HG03280 (cell line): ENCODE results near the gene GOLGA6C.
A peak's percentile ranks its signal among the peaks of the same experiment; 100 is the strongest.
"Not testable (repeated sequence)": the region's sequence is repeated elsewhere in the genome, so short reads cannot be mapped to it uniquely, and the experiment has no call there.

Experiments used
- ATAC-seq: cut with Tn5 transposase; IDR thresholded peaks from one replicate; pipeline ENCODE4 v1.9.1; 2021; ENCODE audit warnings: mild to moderate bottlenecking, moderate library complexity; ENCODE audit not compliant: unreplicated experiment

Gene GOLGA6C

GRCh38 chr15:75252285-75252684 is 5.8 kb upstream of the GOLGA6C start:
- ATAC-seq = not testable (repeated sequence)

GRCh38 chr15:75258620-75259343 is 648 bp downstream of the GOLGA6C start:
- ATAC-seq = not testable (repeated sequence)

DNA sequence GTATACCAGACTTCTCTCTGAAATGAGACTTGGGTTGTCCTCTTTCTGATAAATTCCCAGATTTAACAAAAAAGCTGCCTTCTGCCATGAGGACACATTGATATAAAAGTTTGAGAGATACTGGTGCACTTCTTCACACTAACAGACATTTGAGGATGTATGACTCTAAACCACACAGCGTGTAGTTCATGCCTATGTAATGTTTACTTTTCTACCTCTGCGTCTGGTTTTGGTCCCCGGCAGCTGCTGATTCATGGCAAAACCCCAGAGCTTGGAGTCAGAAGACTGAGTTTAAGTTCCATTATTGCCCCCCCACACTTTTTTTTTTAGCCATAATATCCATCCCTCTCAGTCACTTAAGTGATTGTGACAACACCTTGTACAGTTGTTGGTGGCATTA is 1.7 kb downstream of the GOLGA6C start:
- ATAC-seq = not testable (repeated sequence)

DNA sequence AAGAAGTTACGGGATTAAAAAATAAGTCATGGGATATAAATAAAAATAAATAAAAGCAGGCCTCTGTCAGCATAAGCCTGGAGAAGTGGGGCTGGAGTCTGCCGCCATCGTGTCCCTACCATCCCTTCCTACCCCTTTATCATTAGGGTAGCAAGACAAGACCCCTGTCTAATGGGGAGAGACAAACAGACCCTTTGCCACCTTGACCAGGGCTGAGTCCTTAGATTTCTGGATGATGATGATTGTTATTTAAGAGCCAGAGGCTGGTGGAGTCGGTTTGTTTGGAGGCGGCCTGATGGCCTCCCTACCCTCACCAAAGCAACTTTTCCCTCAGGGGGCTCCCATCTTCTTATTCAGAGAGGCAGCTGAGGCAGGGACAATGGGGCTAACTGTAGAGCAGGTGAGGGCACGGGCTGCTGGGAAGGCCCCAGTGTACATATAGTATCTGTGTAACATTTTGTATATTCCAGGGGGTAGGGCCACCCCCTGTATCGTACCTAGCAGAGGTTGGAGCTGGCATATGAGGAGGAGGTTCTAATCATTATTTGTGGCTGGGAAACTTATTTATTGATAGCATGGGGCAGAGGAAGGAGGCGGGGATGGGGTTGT is 15.7 kb downstream of the GOLGA6C start:
- not testable (repeated sequence) for ATAC-seq

DNA sequence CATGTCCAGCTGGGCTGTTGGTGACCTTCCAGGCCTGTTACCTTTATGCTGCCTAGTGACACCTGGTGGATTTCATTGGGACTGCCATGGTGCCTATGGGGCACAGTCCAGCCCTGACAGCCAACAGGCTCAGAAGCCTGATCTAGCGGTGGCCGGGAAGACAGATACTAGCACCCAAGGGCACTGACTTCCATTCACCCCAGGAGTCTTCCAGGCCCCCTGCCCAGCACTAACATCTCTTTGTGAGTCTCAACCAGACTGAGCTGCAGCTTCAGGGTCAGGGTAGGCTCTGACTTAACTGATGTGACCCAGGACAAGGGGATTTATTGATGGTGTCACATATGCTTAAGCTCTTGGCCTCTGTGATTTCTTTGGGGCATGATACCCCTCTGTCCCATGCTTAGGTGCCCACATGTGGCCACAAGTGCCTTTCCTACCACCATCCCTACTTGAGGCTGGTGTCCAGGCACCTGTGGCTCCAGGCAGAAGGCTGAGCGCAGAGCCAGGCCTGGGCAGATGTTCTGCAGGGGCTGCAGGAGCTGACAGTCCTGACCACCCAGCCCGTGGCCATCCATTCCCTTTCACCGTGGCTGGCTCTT is 16.5 kb downstream of the GOLGA6C start:
- ATAC-seq = peak; percentile 94

GRCh38 chr15:75275617-75276016 is 17.5 kb downstream of the GOLGA6C start:
- ATAC-seq = not testable (repeated sequence)

DNA sequence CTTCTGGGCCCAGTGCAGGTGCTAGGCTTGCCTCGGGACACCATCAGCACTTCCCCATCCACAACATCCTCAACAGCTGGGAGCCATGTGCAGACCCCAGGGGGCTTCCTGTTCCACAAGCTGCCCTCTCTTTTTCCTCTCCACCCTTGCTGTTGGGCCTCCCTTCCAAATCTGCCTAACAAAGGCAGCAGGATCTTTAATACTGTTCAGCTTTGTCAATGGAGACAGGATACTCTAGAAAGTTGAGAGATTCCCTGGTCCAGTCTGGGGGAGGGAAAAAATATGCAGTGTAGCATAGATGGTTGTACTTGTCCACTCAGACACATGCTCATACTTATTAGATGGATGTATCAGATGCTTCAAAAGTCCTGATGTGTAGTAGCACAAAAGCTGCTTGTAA is 20.4 kb downstream of the GOLGA6C start:
- ATAC-seq = not testable (repeated sequence)

DNA sequence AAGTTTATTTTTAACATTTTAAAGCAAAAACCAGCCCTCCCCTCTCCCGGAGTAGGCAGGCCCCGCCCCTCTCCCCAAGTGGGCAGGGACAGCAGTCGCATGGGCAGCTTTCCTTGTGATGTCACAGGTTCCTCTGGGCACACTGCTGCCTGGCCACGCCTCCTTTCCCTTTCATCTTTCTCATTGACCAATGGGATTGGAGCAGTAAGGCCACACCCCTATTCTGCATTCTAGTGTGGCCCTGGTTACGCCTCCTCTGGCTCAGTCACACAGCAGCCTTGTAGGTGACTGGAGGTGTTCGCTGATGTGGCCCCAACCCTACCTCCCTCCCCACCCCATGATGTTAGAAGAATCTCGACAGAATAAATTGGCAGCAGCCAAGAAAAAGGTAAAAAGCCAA is 24.4 kb downstream of the GOLGA6C start, which contains the start of gene GOLGA6D:
Gene GOLGA6D, plus strand, starts transcription at position 264 of the 400 bp plus-strand sequence. Its CDS starts 41 bp downstream, at position 305.
- ATAC-seq = not testable (repeated sequence)

DNA sequence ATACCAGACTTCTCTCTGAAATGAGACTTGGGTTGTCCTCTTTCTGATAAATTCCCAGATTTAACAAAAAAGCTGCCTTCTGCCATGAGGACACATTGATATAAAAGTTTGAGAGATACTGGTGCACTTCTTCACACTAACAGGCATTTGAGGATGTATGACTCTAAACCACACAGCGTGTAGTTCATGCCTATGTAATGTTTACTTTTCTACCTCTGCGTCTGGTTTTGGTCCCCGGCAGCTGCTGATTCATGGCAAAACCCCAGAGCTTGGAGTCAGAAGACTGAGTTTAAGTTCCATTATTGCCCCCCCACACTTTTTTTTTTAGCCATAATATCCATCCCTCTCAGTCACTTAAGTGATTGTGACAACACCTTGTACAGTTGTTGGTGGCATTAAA is 26.0 kb downstream of the GOLGA6C start:
- not testable (repeated sequence) for ATAC-seq

DNA sequence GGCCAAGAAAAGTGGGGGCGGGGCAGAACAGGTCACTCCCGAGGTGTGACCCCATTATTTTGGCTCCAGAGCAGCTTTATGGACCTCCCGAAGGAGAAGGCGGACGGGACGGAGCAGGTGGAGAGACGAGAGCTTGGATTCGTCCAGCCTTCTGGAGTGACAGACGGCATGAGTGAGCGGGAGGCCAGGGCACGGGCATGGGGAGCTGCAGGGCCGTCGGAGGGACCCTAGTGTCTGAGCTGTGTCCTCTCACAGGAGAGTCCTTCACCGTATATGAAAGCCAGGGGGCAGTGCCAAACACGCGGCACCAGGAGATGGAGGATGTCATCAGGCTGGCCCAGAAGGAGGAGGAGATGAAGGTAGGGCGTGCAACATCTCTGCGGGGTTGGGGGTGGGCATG is 35.5 kb downstream of the GOLGA6C start:
- not testable (repeated sequence) for ATAC-seq

DNA sequence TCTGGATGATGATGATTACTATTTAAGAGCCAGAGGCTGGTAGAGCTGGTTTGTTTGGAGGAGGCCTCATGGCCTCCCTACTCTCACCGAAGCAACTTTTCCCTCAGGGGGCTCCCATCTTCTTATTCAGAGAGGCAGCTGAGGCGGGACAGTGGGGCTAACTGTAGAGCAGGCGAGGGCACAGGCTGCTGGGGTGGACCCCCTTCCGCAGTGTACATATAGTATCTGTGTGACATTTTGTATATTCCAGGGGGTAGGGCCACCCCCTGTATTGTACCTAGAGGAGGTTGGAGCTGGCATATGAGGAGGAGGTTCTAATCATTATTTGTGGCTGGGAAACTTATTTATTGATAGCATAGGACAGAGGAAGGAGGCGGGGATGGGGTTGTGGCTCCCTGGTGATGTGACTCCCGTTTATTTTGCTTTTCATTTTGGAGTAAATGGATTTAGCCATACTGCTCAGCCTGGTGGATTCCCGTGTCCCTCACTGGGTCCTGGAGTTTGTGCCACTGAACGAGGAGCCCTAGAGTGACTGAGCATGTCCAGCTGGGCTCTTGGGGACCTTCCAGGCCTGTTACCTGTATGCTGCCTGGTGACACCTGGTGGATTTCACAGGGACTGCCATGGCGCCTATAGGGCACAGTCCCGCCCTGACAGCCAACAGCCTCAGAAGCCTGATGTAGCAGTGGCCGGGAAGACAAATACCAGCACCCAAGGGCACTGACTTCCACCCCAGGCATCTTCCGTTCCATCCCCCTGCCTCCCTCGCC is 40.6 kb downstream of the GOLGA6C start:
- ATAC-seq = not testable (repeated sequence)

DNA sequence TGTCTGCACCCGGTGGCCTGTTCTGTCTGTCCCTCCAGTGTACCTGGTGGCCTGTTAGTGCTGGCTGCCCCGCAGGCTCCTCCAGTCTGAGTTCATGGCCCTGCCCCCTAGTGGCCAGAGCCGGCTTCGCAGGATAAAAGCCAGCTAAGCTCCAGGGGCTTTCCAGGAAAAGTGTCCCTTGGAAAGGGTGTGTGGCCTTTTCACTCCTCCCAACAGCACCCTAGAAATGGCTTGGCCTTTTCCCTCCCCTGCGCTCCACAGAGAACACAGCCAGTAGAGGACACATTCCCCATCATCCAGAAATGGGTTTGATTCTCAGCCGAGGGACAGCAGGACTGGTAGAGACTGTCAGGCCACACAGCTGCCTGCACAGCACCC is 41.2 kb downstream of the GOLGA6C start:
- ATAC-seq = not testable (repeated sequence)

- not testable (repeated sequence) for ATAC-seq
Observed at GRCh38 chr15:75300026-75300425, 41.9 kb downstream of the GOLGA6C start.

- no peak for ATAC-seq
Observed at GRCh38 chr15:75302318-75302717, 44.2 kb downstream of the GOLGA6C start.

DNA sequence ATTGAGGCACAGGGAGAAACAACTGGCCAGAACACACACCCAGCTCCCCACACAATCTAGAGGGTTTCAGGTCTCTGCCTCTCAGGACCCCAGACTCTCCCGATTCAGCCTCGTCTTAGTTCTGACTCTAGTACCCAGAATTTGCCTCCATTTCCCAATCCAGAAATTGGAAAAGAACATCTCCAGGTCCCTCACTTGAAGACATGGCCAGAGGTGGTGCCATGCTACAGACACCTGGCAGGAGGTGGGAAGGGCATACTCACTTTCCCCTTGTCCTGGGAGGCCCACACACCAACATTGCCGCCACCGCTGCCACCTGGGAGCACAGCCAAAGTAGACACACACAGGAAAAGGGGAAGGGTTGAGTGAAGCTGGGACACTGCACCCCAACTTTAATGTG is 44.6 kb downstream of the GOLGA6C start:
- ATAC-seq = not testable (repeated sequence)

DNA sequence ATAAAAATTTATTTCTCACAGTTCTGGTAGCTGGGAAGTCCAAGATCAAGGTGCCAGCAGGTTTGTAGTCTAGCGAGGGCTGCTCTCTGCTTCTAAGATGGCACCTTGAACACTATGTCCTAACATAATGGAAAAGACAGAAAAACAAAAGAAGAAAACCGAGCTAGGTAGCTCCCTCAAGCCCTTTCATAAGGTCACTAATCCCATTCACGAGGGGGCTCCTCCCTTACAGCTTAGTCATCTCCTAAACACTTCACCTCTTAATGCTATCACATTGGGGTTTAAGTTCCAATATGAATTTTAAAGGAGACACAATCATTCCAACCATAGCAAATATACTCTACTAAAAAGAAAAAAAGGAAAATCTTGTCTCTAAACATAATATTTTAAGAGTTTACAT is 48.1 kb downstream of the GOLGA6C start:
- ATAC-seq = no peak

DNA sequence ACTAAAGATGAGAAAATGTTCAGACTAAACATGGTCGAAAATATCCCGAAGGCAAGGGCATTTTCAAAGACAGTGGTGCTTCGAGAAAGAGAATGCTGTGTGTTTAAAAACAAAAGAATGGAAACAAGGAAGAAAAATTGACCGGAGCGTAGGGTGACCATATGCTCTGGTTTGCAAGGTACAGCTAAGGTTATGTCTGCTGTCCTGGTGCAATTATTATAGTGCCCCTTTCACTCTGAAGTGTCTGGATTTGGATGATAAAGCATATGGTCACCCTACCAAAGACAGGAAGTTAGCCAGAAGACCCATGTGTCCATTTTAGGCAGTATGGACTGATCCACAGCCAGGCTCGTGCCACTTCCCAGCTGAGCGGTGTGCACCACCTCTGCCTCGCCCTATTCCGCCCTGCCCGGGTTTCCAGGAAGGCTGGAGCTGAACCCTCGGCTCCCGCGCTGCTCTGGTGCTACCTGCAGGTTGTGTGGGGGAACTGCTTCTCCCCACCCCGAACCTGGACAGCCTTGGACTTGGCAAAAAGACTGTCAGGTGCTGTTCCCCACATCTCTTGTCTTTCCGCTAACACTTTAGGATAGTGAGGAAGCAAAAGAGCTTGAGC is 49.8 kb downstream of the GOLGA6C start:
- ATAC-seq = no peak

- ATAC-seq = no peak
Observed at GRCh38 chr15:75309711-75310110, 51.6 kb downstream of the GOLGA6C start.

DNA sequence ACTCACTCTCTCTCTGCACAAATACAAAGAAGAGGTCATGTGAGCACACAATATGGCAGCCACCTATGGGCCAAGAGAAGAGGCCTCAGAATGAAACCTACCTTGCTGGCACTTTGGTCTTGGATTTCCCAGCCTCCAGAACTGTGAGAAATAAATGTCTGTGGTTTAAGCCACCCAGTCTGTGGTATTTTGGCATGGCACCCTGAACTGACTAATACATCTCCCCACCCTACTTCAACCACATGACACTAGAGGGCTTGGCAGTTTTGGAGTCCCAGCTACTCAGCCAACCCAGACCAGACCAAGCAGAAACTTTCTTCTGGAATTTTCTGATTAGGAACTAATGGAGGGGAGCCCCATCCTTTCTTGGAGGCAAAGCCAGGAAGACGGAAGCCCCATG is 54.4 kb downstream of the GOLGA6C start:
- not testable (repeated sequence) for ATAC-seq

DNA sequence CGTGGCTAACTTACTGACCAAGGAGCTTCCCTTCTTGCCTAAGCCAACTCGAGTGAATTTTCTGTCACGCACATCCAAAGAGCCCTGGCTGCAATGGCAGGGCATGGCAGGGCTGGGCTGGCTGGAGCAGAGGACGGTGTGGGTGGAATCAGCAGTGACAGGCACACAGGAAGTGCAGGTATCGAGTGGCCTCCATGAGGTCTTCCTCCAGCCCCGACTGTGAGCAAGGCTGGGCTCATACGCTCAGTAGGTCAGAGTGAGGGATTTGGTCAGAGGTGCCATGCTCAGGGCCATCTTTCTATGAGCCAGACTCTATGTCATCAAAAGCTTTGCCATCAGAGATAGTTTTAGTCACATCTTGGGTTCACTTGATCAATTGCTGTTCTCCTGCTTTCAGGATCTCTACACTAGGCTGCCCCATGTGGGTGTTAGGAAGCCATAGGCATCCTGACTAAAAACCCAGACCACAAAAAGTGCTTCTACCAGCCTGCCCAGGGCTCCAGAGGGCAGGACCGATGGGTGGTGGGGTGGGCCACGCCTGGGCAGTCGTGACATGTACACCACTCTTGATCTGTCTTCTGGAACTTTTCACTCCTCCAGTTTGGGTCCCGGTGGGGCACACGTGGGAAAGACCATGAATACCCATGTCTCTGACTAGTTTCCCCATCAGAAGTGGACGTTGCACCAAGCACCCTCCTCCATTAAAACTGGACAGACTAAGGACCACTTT is 55.1 kb downstream of the GOLGA6C start:
- no peak for ATAC-seq
